ENCODE results near the gene DPH5. TPM values are rescaled to one million over a fixed set of nuclear protein-coding genes. Genes with fewer than 3 reads are reported as not detected.
A peak's percentile ranks its signal among the peaks of the same experiment; 100 is the strongest.

The DPH5 gene
- total and polyA plus RNA-seq, 2 experiments from 2014 or later: 24.1 to 26.6 TPM

DNA sequence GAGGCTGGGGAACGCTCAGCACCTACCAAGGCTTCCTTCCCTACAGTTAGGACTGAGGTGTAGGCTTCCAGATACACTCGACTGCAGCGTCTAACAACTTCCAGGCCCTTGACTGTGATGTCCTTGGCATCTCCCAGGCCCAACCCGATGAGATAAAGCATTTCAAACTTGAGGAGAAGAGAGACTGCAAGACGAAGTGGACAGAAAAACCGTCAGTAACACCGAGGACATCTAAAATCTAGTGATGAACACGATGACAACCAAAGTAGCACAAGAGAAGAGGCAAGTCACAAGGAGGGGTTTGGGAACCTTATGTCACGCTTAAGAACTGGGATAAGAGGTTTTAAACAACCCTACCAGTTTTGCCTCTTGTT, 314 bp downstream of the DPH5 start:
- no peaks in the 10 kb centered on the region for H3K9me3 ChIP-seq (ENCODE audit: low read depth)
- WGBS, 2 experiments (ENCODE audit: low coverage in 1 of 2, low lambda C conversion rate in 2 of 2, missing lambda C conversion rate in 2 of 2): 1 to 2% methylated on average over 9 of the region's 9 CpGs
- no peak for TF ChIP-seq EZH2phosphoT487 (IDR thresholded peaks at IDR 0.05; ENCODE audit: insufficient read depth, low read depth)
- TF ChIP-seq EZH2 (IDR thresholded peaks at IDR 0.05; ENCODE audit: insufficient read depth, poor library complexity, severe bottlenecking): no peak
- peak overlapping the region; percentile 74 for H3K4me2 ChIP-seq (ENCODE audit: unreplicated experiment)
- H3K27ac ChIP-seq: peak overlapping the region; percentile 80
- H3F3A ChIP-seq (ENCODE audit: insufficient read depth): peaks cover 21% of the 10 kb centered on the region
- in situ Hi-C loops (cut with MboI): no loop called here
- H4K20me1 ChIP-seq (ENCODE audit: insufficient read depth): no peaks in the 10 kb centered on the region
- peaks cover 6% of the 10 kb centered on the region; the same call in 1 of the 2 replicates for H3K36me3 ChIP-seq (ENCODE audit: low read depth)
- peak; percentile 51 for DNase-seq
- peak overlapping the region; percentile 82 for H3K4me3 ChIP-seq
- peaks cover 65% of the 10 kb centered on the region for H3K79me2 ChIP-seq (ENCODE audit: insufficient read depth)
- peaks cover 27% of the 10 kb centered on the region for H3K4me1 ChIP-seq (ENCODE audit: insufficient read depth)
- no peaks in the 10 kb centered on the region for H3K27me3 ChIP-seq (replicated peaks; ENCODE audit: insufficient read depth)
- peak overlapping the region; percentile 86 for H3K9ac ChIP-seq
- H2AFZ ChIP-seq: peak overlapping the region; percentile 88
- no peaks in the 10 kb centered on the region for H3K9me2 ChIP-seq (ENCODE audit: insufficient read depth)

DNA sequence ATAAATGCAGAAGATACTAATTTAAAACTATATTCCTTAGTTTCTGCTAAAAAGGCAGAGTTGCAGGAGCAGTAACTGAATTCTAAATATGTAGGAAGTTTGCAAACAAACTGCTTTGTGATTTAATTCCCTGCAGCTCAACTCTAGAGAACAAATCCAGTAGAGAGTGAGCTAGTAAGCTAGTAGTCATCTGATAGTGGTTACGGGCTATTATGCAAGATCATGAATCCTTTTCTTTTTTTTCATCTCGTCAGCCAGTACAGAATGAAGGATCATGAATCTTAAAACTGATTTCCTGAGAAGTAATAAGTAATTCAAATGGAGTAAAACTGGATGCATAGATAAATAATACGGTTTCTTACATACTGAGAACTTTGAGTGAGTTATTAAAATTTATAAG, 3.3 kb downstream of the DPH5 start:
- Histone ChIP-seq H3F3A (ENCODE audit: insufficient read depth) (peaks cover 21% of the 10 kb centered on the region), H3K79me2 (ENCODE audit: insufficient read depth) (peaks cover 58% of the 10 kb centered on the region), H3K4me1 (ENCODE audit: insufficient read depth) (peaks cover 27% of the 10 kb centered on the region), H3K4me2 (ENCODE audit: unreplicated experiment) (peak overlapping the region; percentile 22), H3K4me3 (no peak overlapping the region), H3K9ac (no peak overlapping the region), H3K27me3 (replicated peaks; ENCODE audit: insufficient read depth) (no peaks in the 10 kb centered on the region), H2AFZ (no peak overlapping the region), H3K27ac (peak overlapping the region; percentile 27), H3K9me3 (ENCODE audit: low read depth) (no peaks in the 10 kb centered on the region), H3K9me2 (ENCODE audit: insufficient read depth) (no peaks in the 10 kb centered on the region), H3K36me3 (ENCODE audit: low read depth) (peaks cover 9% of the 10 kb centered on the region), H4K20me1 (ENCODE audit: insufficient read depth) (no peaks in the 10 kb centered on the region)
- in situ Hi-C loops (cut with MboI): no loop called here
- 28 to 31% methylated on average over 3 of the region's 3 CpGs for WGBS, 2 experiments (ENCODE audit: low coverage in 1 of 2, low lambda C conversion rate in 2 of 2, missing lambda C conversion rate in 2 of 2)
- peak; percentile 86 for DNase-seq
- TF ChIP-seq EZH2phosphoT487 (IDR thresholded peaks at IDR 0.05; ENCODE audit: insufficient read depth, low read depth) (no peak), EZH2 (IDR thresholded peaks at IDR 0.05; ENCODE audit: insufficient read depth, poor library complexity, severe bottlenecking) (no peak)

DNA sequence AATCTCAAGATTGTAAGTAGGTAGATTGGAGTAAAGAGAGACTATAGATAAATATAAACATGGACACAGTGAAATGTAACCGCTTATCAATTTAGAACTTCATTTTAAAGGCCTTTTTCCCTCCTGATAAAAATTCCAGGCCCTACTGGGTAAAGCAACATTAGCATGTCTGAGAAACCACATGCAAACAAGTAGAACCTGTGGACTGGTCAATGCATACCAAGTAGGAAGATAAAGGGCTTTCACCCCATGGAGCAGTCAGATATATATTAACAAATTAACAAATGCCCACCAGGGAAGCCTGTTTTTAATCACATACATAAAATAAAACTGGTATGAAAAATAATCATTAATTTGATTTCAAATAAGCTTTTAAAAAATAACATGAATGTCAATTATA, 8.1 kb downstream of the DPH5 start:
- Histone ChIP-seq H3K4me2 (ENCODE audit: unreplicated experiment) (no peak overlapping the region), H3K9ac (no peak overlapping the region), H4K20me1 (ENCODE audit: insufficient read depth) (no peaks in the 10 kb centered on the region), H3K9me2 (ENCODE audit: insufficient read depth) (no peaks in the 10 kb centered on the region), H3K36me3 (ENCODE audit: low read depth) (peaks cover 29% of the 10 kb centered on the region), H3F3A (ENCODE audit: insufficient read depth) (peaks cover 9% of the 10 kb centered on the region; the same call in 1 of the 2 replicates), H3K4me1 (ENCODE audit: insufficient read depth) (peaks cover 8% of the 10 kb centered on the region), H3K9me3 (ENCODE audit: low read depth) (no peaks in the 10 kb centered on the region), H3K4me3 (no peak overlapping the region), H2AFZ (no peak overlapping the region), H3K27ac (no peak overlapping the region), H3K27me3 (replicated peaks; ENCODE audit: insufficient read depth) (no peaks in the 10 kb centered on the region), H3K79me2 (ENCODE audit: insufficient read depth) (peaks cover 27% of the 10 kb centered on the region)
- 95 to 100% methylated on average over 1 of the region's 1 CpG for WGBS, 2 experiments (ENCODE audit: low coverage in 1 of 2, low lambda C conversion rate in 2 of 2, missing lambda C conversion rate in 2 of 2)
- in situ Hi-C loops (cut with MboI): no loop called here
- no peak for DNase-seq
- TF ChIP-seq EZH2 (IDR thresholded peaks at IDR 0.05; ENCODE audit: insufficient read depth, poor library complexity, severe bottlenecking) (no peak), EZH2phosphoT487 (IDR thresholded peaks at IDR 0.05; ENCODE audit: insufficient read depth, low read depth) (no peak)

DNA sequence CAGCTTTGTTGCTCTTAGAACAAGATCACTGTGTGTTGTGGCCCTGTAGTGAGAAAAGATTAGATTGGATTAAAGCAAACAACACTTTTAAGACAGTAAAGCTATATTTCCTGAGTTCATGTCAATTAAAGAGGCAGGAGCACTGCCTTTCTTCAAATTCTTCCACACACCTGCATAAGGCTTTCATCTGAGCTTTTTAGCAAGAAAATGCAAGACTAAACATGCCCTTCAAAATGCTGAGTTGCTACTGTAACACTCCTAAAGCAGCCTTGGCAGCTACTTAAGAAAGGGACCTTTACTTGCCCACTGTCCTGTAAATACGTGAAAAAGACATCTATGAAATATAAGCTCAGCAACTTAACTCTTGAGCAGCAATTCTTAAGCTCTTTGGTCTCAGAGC, 11.8 kb downstream of the DPH5 start:
- H3K4me1 ChIP-seq (ENCODE audit: insufficient read depth): no peaks in the 10 kb centered on the region
- DNase-seq: no peak
- H3K36me3 ChIP-seq (ENCODE audit: low read depth): peaks cover 25% of the 10 kb centered on the region
- no peaks in the 10 kb centered on the region for H3K27me3 ChIP-seq (replicated peaks; ENCODE audit: insufficient read depth)
- no peaks in the 10 kb centered on the region for H3K9me2 ChIP-seq (ENCODE audit: insufficient read depth)
- no peaks in the 10 kb centered on the region for H3K9me3 ChIP-seq (ENCODE audit: low read depth)
- TF ChIP-seq EZH2 (IDR thresholded peaks at IDR 0.05; ENCODE audit: insufficient read depth, poor library complexity, severe bottlenecking): no peak
- no peak for TF ChIP-seq EZH2phosphoT487 (IDR thresholded peaks at IDR 0.05; ENCODE audit: insufficient read depth, low read depth)
- no peak overlapping the region for H2AFZ ChIP-seq
- H3K27ac ChIP-seq: no peak overlapping the region
- in situ Hi-C loops (cut with MboI): no loop called here
- no peak overlapping the region for H3K9ac ChIP-seq
- H3K4me3 ChIP-seq: no peak overlapping the region
- peaks cover 4% of the 10 kb centered on the region; the same call in 1 of the 2 replicates for H3K79me2 ChIP-seq (ENCODE audit: insufficient read depth)
- WGBS, 2 experiments (ENCODE audit: low coverage in 1 of 2, low lambda C conversion rate in 2 of 2, missing lambda C conversion rate in 2 of 2): 98 to 100% methylated on average over 1 of the region's 1 CpG
- H3F3A ChIP-seq (ENCODE audit: insufficient read depth): no peaks in the 10 kb centered on the region
- H3K4me2 ChIP-seq (ENCODE audit: unreplicated experiment): no peak overlapping the region
- no peaks in the 10 kb centered on the region for H4K20me1 ChIP-seq (ENCODE audit: insufficient read depth)

Measured in GM23248 (cell line).